ENCODE measurements around the gene KCNJ4.

Gene KCNJ4

GRCh38 chr22:38452373-38453065 is 2.5 kb downstream of the KCNJ4 start:
- peak; percentile 78 for DNase-seq (ENCODE audit: low spot score)

GRCh38 chr22:38451864-38452263 is 3.1 kb downstream of the KCNJ4 start:
- no peak for DNase-seq (ENCODE audit: low spot score)

- no peak for DNase-seq (ENCODE audit: low spot score)
These were observed 3.6 kb downstream of the KCNJ4 start for GRCh38 chr22:38451404-38451803.

GRCh38 chr22:38450234-38450797 is 4.7 kb downstream of the KCNJ4 start:
- no peak for DNase-seq (ENCODE audit: low spot score)

GRCh38 chr22:38449776-38450175 is 5.2 kb downstream of the KCNJ4 start:
- DNase-seq (ENCODE audit: low spot score): no peak

GRCh38 chr22:38448945-38449745 is 5.9 kb downstream of the KCNJ4 start:
- DNase-seq (ENCODE audit: low spot score): no peak

GRCh38 chr22:38446018-38446601 is 8.9 kb downstream of the KCNJ4 start:
- no peak for DNase-seq (ENCODE audit: low spot score)

- DNase-seq (ENCODE audit: low spot score): no peak
These were observed 10.2 kb downstream of the KCNJ4 start for GRCh38 chr22:38444783-38445182.

- DNase-seq (ENCODE audit: low spot score): no peak
These were observed 11.1 kb downstream of the KCNJ4 start for GRCh38 chr22:38443628-38444521.

GRCh38 chr22:38442967-38443627 is 11.9 kb downstream of the KCNJ4 start:
- DNase-seq (ENCODE audit: low spot score): no peak

- DNase-seq (ENCODE audit: low spot score): no peak
These were observed 13.2 kb downstream of the KCNJ4 start for GRCh38 chr22:38441620-38442287.

GRCh38 chr22:38440747-38441350 is 14.2 kb downstream of the KCNJ4 start:
- no peak for DNase-seq (ENCODE audit: low spot score)

- no peak for DNase-seq (ENCODE audit: low spot score)
These were observed 17.6 kb downstream of the KCNJ4 start for GRCh38 chr22:38437416-38437815.

- DNase-seq (ENCODE audit: low spot score): no peak
These were observed 18.2 kb downstream of the KCNJ4 start for GRCh38 chr22:38436629-38437395.

GRCh38 chr22:38435965-38436364 is 19.0 kb downstream of the KCNJ4 start:
- no peak for DNase-seq (ENCODE audit: low spot score)

GRCh38 chr22:38435010-38435409 is 20.0 kb downstream of the KCNJ4 start:
- no peak for DNase-seq (ENCODE audit: low spot score)

- no peak for DNase-seq (ENCODE audit: low spot score)
These were observed 21.1 kb downstream of the KCNJ4 start for GRCh38 chr22:38433871-38434270.

- no peak for DNase-seq (ENCODE audit: low spot score)
These were observed 22.7 kb downstream of the KCNJ4 start for GRCh38 chr22:38432264-38432663.

- DNase-seq (ENCODE audit: low spot score): no peak
These were observed 23.6 kb downstream of the KCNJ4 start for GRCh38 chr22:38431266-38432010.
